Measurements from ENCODE around the gene PORCN.

- no peak for TF ChIP-seq EP300 (IDR thresholded peaks at IDR 0.05)
- no peak for TF ChIP-seq CTCF (IDR thresholded peaks at IDR 0.05)
These were observed 8.2 kb downstream of the PORCN start for GRCh38 chrX:48516987-48517386.

All from ovary (tissue), 3 donors.